Measurements from ENCODE around the gene UNC45B.
"Not testable (repeated sequence)": the region's sequence is repeated elsewhere in the genome, so short reads cannot be mapped to it uniquely, and the experiment has no call there.

Gene UNC45B

DNA sequence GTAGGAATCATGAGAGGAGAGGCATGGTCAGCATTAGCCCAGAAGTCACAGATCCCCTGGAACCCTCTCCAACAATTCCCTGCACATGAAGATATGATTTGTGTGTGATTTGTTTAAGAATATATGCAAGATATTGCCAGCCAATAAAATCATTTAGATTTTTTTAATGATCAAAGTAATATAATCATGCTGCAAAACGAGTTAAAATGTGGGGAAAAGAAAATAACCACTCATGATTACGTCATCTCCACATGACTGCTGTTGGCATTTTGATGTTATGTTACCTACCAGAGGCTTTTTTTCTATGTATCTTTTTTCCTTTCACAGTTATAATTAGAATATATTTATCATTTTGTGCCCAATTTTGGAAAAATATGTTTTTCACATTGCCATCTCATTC lies 24.2 kb downstream of the UNC45B start:
- no peak for DNase-seq

DNA sequence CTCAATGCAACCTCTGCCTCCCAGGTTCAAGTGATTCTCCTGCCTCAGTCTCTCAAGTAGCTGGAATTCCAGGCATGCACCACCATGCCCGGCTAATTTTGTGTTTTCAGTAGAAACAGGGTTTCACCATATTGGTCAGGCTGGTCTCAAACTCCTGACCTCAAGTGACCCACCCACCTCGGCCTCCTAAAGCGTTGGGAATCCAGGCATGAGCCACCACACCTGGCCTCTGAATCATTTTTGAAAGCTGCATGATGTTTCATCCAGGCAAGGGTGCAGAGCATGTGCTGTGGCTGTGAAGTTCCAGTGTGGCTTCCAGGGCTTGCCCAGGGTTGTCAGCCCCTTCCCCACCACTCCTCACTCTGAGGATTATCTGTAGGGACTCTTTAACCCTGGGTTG lies 24.7 kb downstream of the UNC45B start:
- DNase-seq: not testable (repeated sequence)

DNA sequence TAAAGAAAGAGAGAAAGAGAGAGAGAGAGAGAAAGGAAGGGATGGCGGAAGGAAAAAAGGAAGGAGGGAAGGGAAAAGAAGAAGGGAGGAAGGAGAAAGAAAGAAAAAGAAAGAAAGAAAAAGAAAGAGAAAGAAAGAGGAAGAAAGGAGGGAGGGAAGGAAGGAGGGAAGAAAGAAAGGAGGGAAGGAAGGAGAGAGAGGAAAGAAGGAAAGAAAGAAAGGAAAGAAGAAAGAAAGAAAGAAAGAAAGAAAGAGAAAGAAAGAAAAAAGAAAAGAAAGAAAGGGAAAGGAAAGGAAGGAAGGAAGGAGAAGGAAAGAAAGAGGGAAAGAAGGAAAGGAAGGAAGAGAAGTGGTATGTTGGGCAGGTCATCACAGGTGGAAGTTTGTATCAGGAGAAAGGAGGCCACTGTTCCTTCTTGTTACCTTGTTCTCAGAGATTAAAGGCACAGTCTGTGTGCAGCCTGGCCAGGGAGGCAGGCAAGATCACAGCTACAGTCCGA lies 27.3 kb downstream of the UNC45B start:
- no peak for DNase-seq

DNA sequence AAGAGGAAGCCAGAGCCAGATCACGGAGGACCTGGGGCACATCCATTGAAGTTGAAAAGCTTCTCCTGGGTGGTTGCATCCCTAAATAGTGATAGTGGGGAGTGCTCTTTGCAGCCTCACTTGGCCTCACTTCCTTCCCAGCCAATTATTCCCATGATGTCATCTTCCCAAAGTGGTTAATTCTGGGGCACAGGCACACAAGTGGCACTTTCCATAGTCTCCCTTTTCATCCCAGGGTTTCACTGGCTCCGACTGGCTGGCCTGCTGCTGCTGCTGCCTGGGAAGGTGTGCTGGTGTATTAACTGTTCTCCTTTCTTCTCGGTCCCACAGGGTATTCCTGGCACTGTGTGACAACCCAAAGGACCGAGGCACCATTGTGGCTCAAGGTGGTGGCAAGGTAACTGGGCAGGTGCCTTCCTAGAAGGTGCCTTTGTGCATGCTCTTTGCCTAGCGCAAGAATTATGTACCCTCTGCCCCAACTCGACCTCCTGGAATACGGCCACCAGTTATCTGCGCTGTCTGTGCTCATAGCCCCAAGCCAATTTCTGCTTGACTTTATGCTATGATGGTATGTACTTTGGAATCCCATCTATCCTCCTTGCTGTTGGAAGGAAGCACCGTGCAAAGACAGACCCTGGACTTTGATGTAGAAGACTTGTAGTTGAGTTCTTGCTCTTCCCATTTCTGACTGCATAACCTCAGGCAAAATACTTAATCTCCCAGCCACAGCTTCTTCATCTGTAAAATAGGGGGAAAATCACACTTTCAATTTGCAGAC lies 28.2 kb downstream of the UNC45B start:
- DNase-seq: no peak

DNA sequence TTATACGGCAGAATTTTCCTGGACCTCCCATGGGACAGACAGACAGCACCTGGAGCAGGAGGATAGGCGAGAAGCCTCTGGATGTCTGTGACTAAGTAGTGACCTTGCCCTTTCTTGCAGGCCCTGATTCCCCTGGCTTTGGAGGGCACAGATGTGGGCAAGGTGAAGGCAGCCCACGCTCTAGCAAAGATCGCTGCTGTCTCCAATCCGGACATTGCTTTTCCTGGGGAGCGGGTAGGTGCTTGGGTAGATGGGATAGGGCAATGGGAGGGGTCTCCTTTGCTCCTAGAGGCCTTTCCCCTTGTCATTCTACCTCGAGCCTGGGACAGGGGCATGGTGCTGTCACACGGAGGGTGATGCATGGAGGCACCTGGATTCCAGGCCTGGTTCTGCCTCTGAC lies 29.3 kb downstream of the UNC45B start:
- DNase-seq: no peak

DNA sequence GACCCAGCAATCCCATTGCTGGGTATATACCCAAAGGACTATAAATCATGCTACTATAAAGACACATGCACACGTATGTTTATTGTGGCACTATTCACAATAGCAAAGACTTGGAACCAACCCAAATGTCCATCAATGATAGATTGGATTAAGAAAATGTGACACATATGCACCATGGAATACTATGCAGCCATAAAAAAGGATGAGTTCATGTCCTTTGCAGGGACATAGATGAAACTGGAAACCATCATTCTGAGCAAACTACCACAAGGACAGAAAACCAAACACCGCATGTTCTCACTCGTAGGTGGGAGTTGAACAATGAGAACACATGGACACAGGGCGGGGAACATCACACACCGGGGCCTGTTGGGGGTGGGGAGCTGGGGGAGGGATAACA lies 31.8 kb downstream of the UNC45B start:
- DNase-seq: not testable (repeated sequence)

DNA sequence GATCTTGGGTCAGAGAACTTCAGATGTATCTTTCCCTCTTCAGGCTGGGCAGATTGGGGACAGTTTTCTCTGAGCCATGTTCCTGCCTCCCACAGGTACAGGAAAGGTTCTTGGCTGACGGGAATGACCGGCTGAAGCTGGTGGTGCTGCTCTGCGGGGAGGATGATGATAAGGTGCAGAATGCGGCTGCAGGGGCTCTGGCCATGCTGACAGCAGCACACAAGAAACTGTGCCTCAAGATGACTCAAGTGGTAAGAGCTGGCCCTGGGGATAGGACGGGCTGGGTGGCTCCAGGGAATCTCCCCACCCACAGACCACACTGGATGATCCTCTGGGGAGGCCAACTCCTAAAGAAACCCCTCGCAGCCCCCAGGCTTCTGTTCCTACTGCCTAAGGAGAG lies 35.7 kb downstream of the UNC45B start:
- no peak for DNase-seq

DNA sequence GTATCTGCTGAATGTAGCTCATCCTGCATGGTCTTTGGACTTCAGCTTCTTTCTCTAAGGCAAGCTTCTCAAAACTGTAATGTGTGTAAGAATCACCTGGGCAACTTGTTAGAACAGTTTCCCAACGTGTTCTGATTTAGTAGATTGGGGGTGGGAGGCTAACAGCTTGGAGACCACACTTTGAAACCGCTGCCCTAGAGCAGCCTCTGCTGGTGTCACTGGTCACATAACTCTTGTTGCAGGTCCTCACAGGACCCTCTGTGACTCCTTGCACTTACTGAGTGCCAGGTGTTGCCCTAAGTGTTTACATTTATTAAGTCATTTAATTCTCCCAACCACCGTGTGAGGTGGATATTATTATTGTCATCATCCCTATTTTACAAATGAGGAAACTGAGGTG lies 36.7 kb downstream of the UNC45B start:
- DNase-seq: no peak

DNA sequence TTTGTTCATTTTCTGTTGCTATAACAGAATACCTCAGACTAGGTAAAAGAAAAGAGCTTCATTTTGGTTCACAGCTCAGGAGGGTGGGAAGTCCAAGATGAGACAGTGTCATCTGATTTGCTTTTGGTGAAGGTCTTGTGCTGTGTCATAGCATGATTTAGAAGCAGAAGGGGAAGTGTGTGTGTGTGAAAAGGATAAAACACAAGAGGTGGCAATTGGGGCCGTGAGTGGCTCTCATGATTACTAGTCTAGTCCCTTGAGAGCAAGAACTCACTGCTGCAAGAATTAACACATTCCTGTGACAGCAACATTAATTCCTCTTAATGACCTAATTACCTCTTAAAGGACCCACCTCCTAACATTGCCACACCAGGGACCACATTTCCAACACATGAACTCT lies 38.2 kb downstream of the UNC45B start:
- no peak for DNase-seq

DNA sequence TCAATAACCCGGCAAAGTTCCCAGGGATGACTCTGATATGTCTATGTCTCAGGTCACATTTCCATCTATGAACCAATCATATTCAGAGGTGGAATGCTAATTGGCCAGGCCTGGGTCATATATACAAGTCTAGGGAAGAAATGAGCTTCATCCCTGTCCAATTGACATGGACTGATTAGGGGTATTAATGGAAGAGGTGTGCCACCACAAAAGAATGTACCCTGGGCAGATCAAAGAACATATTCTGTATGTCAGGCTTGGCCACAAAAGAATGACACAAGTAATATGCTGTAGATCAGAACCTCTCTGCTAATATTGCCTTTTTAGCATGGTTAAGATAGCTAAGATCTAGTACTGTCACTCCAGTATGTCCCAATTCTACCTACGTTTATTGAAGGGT lies 39.9 kb downstream of the UNC45B start:
- no peak for DNase-seq

DNA sequence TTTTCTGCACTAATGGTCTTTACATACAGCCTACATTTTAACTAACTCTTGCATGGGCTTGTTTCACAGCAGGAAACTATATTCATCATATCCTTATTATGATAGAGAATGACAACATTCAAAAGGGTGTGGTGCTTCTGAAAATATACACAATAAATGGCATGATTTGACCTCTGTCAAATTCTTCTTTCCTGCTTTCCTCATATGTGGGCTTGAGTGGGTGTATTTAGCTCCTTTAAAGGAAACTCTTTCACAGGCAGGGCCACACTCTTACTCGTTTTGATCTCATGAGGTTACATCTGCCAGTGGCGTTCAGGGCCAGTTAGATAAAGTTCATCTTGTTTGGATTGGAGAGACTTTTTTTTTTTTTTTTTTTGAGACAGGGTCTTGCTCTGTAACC lies 40.5 kb downstream of the UNC45B start:
- no peak for DNase-seq

DNA sequence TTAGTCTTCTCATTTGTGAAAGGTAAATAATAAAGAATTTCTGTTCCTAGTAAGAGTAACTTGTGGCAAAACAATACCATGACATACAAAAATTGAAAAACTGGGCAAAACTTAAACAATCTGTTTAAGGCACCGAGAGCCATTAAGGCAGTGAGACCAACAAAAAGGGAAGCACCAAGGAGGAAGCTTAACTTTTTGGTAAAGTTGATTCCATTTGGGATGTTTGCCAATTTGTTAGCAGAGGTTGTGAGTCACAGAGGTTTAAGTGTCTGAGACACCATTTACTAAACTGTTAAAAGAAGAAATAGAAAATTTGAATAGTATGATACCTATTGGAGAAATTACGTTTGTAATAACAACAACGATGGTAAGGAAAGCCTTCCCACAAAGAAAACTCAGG lies 41.7 kb downstream of the UNC45B start:
- no peak for DNase-seq

DNA sequence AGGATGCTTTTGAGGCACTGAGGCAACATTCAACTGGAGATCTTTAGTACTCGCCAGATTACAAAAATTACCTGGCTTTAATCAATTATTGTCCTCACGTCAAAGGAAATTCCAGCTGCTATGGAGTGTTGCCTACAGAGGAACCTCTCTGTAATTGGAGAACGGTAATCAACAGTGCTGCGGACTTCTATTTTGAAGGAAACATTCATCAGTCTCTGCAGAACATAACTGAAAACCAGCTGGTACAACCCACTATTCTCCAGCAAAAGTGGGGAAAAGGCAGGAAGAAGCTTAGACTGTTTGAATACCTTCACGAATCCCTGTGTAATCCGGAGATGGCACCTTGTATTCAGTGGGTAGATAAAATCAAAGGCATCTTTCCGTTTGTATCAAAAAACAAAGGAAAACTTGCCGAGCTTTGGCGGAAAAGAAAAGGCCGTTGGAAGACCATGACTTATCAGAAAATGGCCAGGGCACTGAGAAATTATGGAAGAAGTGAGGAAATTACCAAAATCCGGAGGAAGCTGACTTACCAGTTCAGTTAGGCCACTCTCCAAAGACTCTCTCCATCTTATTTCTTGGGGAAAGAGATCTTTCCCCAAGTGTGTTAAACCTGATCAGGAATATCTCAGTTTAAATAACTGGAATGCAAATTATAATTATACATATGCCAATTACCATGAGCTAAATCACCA lies 43.5 kb downstream of the UNC45B start:
- no peak for DNase-seq

DNA sequence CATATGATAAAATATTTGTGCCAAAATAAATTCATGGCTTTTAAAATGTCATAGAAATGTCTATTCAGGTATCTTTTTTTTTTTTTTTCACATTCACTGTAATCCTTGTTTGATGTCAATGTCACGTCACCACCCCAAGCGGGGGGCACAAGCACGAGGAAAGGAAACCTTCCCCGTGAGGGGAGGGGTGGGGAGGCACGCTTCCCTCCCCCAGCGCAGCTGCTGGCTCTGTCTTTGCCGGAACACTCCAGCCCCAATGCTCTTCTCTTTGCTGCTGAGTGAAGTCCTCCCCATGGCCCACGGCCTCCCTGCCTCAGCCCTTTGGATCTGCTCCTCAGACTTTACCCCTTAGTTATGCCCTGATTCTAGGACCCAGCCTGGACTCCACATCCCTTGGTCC lies 45.1 kb downstream of the UNC45B start:
- no peak for DNase-seq

DNA sequence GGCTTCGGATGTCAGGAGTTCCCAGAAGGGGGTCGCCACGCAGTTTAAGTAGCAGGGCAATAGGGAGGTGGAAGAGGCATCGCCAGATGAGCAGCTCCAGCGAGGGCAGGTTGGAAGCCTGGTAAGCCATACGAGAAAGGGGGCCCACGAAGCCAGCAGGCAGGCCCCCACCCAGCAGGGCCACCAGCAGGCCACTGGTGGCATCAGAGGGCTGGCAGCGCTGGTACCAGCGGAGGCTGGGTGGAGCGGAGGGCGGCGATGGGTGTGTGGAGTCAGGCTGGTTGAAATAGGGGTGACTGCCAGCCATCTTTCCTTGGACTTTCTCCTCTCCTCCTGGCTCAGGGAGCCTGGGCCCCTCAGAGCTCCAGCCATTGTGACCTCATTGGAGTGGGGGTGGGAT lies 46.4 kb downstream of the UNC45B start, which contains the start of gene SLC35G3:
TSS of gene SLC35G3 (minus strand) at position 393 of the 400 bp plus-strand sequence. CDS start at position 307, 86 bp downstream.
- DNase-seq: not testable (repeated sequence)

DNA sequence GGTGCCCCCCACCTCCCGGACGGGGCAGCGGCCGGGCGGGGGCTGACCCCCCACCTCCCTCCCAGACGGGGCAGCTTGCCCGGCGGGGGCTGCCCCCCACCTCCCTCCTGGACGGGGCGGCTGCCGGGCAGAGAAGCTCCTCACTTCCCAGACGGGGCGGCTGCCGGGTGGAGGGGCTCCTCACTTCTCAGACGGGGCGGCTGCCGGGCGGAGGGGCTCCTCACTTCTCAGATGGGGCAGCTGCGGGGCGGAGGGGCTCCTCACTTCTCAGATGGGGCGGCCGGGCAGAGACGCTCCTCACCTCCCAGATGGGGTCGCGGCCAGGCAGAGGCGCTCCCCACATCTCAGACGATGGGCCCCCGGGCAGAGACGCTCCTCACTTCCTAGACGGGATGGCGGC lies 47.4 kb downstream of the UNC45B start:
- DNase-seq: not testable (repeated sequence)

DNA sequence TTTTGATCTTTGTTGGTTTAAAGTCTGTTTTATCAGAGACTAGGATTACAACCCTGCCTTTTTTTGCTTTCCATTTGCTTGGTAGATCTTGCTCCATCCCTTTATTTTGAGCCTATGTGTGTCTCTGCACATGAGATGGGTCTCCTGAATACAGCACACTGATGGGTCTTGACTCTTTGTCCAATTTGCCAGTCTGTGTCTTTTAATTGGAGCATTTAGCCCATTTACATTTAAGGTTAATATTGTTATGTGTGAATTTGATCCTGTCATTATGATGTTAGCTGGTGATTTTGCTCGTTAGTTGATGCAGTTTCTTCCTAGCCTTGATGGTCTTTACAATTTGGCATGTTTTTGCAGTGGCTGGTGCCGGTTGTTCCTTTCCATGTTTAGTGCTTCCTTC lies 55.0 kb downstream of the UNC45B start:
- DNase-seq: not testable (repeated sequence)

DNA sequence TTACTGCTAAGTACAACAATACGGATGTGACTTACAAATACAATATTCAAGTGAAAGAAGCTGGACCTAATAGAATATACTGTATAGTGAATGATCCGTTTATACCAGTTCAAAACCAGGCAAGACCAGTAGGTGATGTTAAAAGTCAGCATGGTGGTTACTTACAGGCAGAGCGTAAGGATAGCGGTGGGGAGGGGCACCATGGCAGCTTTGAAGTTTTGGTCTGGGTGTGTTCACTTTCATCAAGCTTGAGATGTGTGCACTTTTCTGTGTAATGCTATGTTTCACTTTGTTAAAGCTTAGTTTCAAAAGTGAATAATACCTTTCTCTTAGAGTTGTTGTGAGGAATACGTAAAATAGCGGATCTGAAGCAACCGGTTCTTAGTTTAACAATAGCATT lies 63.1 kb downstream of the UNC45B start:
- no peak for DNase-seq

DNA sequence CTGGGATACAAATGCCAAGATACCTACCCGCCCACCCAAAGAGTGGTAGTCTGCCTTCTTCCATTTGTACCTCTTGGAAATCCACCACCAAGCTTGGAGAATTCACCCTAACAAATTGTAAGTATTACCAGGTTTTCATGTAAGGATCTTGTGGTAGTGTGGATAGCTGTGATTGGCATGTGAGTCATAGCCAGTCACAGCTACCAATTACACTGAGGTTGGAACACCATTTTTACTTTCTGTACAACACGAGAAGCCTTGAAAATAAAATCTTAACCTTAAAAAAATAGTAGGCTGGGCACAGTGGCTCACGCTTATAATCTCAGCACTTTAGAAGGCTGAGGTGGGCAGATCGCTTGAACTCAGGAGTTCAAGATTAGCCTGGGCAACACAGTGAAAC lies 65.1 kb downstream of the UNC45B start:
- no peak for DNase-seq

DNA sequence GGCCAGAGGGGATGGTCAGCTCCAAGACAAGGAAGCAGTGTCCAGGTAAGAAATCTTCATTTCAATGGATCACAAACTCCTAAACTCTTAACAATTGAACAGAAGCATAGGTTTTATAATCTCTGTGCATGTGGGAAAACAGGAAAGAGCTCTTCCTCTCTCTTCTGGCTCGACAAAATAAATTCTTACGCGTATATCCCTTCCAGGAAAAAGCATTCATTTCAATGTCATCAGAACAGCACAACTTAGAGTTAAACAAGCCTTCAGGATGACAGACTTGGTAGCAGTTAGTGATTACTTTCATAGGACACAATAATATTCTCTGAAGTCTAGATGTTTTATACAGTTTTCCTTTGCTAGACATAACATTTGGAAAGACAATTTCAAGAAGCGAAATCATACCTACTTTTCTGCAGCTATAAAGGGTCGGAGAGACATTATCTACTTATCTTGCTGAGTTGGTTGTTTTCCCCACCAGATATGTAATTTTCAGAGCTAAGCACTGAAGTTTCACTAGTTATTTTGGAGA lies 65.9 kb downstream of the UNC45B start:
- no peak for DNase-seq

DNA sequence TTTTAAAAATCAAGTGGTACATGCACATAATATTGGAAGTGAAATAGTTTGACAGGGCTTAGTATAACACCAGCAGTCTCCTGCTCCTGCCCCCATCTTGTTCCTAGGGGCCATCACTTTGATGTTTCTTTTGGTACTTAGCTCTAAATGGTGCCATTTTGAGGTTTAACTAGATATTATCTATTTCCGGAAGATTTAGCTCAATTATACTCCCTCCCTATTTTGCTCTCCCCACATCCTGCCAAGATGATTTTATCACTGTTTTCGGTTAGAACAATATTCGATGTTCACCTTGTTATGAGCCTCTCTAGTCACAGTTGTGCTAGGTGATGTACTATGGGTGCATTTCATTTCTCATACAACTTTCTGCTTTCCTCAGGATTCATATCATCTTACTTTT lies 66.6 kb downstream of the UNC45B start:
- no peak for DNase-seq

DNA sequence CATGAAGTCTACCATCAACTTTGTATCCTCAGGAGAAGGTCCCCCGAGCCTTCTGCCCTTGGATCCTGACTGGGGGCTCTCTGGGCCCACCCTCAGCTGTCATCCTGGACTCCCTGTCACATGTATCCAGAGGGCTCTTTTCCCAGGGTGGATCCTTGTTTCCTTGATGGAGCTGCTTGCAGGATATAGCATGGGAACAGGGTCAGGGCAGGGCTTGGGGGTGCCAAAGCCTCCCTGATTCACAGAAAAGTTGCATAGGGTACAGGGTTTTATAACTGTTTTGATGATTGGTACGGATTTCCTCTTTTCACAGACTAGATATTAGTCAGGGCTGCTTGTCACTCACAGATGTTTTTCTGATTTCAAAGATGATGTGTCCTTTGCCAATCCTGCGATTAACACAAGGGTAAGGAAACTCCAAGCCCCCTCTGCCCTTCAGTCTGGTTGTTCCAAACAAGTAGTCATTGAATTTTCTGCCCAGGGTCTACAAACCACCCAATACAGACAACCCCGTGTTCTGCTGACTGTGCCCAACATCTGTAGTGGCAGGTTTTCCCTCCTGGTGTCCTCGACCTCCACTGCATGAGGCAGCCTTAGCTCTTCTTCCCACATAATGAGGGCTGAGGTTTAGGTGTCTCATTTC lies 67.1 kb downstream of the UNC45B start:
- DNase-seq: no peak

DNA sequence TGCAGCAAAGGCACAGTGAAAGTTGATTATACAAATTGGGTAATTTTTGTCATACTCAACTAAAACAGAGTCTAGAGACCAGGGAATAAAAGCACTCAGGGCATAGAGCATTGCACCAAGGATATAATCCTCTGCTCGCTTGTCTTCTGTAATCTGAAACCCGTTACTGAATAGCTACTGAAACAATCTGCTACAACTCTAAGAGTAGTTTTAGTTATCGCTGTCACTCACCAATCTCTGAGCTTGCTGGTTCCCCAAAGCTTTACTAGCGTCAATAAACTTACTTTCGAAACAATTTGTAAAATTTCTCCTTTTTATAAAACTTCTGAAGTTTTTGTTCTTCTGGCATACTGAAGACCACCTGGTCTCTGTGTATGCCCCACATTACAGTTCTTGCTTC lies 69.5 kb downstream of the UNC45B start:
- no peak for DNase-seq

DNA sequence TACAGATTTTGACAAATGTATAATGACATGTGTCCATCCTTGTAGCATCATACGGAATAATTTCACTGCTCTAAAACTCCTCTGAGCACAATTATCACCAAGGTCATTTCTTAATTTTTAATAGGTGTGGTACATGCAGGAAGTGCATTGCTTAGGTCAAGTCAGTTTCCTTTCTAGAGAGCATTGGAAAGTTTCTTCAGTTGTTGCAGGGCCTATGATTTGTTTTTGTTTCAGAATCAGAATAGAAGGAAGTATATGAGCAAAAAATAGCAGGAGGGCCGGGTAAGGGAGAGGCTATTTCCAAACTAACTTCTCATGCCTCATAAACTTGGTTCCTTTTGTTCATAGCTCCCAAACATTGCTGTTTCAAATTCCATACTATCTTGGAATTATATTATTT lies 71.3 kb downstream of the UNC45B start:
- DNase-seq: no peak
